ENCODE data around the gene ODAPH. TPM values are rescaled to one million over a fixed set of nuclear protein-coding genes. Genes with fewer than 3 reads are reported as not detected.

The ODAPH gene
- total RNA-seq, 4 donors from 2014 or later = not detected

DNA sequence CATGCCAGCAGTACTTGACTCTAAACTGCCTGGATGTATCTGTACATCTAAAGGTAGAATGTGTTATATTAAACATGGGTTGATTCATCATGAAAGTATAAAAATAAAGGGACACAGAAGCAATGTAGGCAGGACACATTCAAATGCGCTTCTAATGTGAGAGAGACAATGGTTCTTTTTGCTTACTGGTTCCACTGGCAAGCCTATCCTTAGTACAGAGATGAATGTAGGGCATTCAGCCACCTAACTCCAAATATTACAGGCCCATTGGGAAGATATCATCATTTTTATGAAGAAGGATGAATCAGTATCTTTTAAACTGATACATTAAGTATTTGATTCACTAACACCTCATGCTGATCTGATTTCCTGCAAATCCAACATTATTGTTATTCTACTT is 56.4 kb downstream of the ODAPH start:
- whole genome bisulfite sequencing, 2 donors (ENCODE audit: low coverage in 1 of 2) = 88 to 100% methylated on average over 1 of the region's 1 CpG
- Histone ChIP-seq H3K4me1 (no peaks in the 10 kb centered on the region), H3K4me3 (no peak overlapping the region), H3K27ac (no peak overlapping the region), H3K9me3 (no peaks in the 10 kb centered on the region), H3K27me3 (no peaks in the 10 kb centered on the region), H3K36me3 (no peaks in the 10 kb centered on the region)
- in situ Hi-C loops (cut with MboI; ENCODE audit: low pct_ligation_motif_present in 1 of 4, low pct_unique_long_range_greater_than_20kb in 1 of 4, low sequenced_read_pairs in 3 of 4) = no loop called here
- TF ChIP-seq POLR2AphosphoS5 (IDR thresholded peaks at IDR 0.05) (no peak), EP300 (IDR thresholded peaks at IDR 0.05; ENCODE audit: low read depth) (no peak), POLR2A (IDR thresholded peaks at IDR 0.05) (no peak)
- TF ChIP-seq, protein P1, sequence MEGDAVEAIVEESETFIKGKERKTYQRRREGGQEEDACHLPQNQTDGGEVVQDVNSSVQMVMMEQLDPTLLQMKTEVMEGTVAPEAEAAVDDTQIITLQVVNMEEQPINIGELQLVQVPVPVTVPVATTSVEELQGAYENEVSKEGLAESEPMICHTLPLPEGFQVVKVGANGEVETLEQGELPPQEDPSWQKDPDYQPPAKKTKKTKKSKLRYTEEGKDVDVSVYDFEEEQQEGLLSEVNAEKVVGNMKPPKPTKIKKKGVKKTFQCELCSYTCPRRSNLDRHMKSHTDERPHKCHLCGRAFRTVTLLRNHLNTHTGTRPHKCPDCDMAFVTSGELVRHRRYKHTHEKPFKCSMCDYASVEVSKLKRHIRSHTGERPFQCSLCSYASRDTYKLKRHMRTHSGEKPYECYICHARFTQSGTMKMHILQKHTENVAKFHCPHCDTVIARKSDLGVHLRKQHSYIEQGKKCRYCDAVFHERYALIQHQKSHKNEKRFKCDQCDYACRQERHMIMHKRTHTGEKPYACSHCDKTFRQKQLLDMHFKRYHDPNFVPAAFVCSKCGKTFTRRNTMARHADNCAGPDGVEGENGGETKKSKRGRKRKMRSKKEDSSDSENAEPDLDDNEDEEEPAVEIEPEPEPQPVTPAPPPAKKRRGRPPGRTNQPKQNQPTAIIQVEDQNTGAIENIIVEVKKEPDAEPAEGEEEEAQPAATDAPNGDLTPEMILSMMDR (IDR thresholded peaks at IDR 0.05) = no peak
- intact Hi-C loops (cut with DNase I; ENCODE audit: low total_unique reads) = no loop called here
- DNase-seq = no peak

Other genes starting within 250 kb of the ODAPH start
- 10 to 100 TPM in 3 of 4 donors, 1 to 10 TPM in 1; 5.2 to 34.8 (median 22.4) TPM for gene RCHY1, start 41.7 kb upstream of the ODAPH start, total RNA-seq
- gene THAP6, start 41.6 kb upstream of the ODAPH start, total RNA-seq = 10 to 100 TPM; 16.8 to 39.6 (median 27.6) TPM
- 1 to 10 TPM in 2 of 4 donors, under 1 TPM in 1, not detected in 1; 0.79 to 7.6 (median 1.2) TPM for gene CDKL2, start 74.5 kb downstream of the ODAPH start, total RNA-seq
- 100 to 1,000 TPM in 2 of 4 donors, 10 to 100 TPM in 2; 50.7 to 110 (median 88.0) TPM for gene G3BP2, start 117.3 kb downstream of the ODAPH start, total RNA-seq
- gene USO1, start 168.5 kb downstream of the ODAPH start, total RNA-seq = 100 to 1,000 TPM in 1 of 4 donors, 10 to 100 TPM in 3; 24.3 to 110 (median 61.0) TPM

Measured in transverse colon (tissue), 4 donors.